Measurements from ENCODE around the gene ARMS2. TPM values are rescaled to one million over a fixed set of nuclear protein-coding genes. Genes with fewer than 3 reads are reported as not detected.

The ARMS2 gene
- total RNA-seq, 1 experiment from 2014 or later = not detected

- DNase-seq = no peak
- H3K36me3 ChIP-seq (ENCODE audit: low read depth) = no peaks in the 10 kb centered on the region
Measured at GRCh38 chr10:122493761-122494160, 39.3 kb downstream of the ARMS2 start.

GRCh38 chr10:122494173-122494820 lies 39.8 kb downstream of the ARMS2 start:
- TSS peak; percentile 39 for BruUV-seq (replicated peaks)
- Histone ChIP-seq H4K20me1 (ENCODE audit: insufficient read depth) (no peaks in the 10 kb centered on the region), H3K27me3 (ENCODE audit: insufficient read depth, low read depth) (no peaks in the 10 kb centered on the region), H3K4me1 (replicated peaks; ENCODE audit: insufficient read depth) (peaks cover 10% of the 10 kb centered on the region), H3K36me3 (ENCODE audit: low read depth) (no peaks in the 10 kb centered on the region), H3F3A (ENCODE audit: insufficient read depth, low read depth) (no peaks in the 10 kb centered on the region), H3K4me3 (no peak overlapping the region), H3K9me2 (ENCODE audit: insufficient read depth) (no peaks in the 10 kb centered on the region), H2AFZ (no peak overlapping the region), H3K79me2 (ENCODE audit: low read depth) (no peaks in the 10 kb centered on the region), H3K27ac (no peak overlapping the region), H3K4me2 (peak overlapping the region; percentile 46), H3K9me3 (ENCODE audit: insufficient read depth, low read depth) (no peaks in the 10 kb centered on the region)
- POLR2A ChIA-PET (ENCODE audit: unreplicated experiment) = interaction anchor here (0.5 kb wide), 1 partner anchor 1071 kb away, joined by 3 read pairs; no protein-coding TSS in a partner anchor
- DNase-seq = no peak
- TF ChIP-seq CTCF (conservative IDR thresholded peaks at IDR 0.05) (no peak), EZH2 (IDR thresholded peaks at IDR 0.05; ENCODE audit: low read depth) (no peak)
- CTCF ChIA-PET = no interaction called here
- intact Hi-C loops (cut with micrococcal nuclease; ENCODE audit: unreplicated experiment) = no loop called here

More at GRCh38 chr10:122493761-122494160, 39.3 kb downstream of the ARMS2 start:
- Histone ChIP-seq H3K79me2 (ENCODE audit: low read depth) (no peaks in the 10 kb centered on the region), H3K4me2 (no peak overlapping the region), H2AFZ (no peak overlapping the region), H3K27ac (no peak overlapping the region), H3K27me3 (ENCODE audit: insufficient read depth, low read depth) (no peaks in the 10 kb centered on the region), H3K4me3 (no peak overlapping the region), H3K4me1 (replicated peaks; ENCODE audit: insufficient read depth) (peaks cover 10% of the 10 kb centered on the region), H3K9me2 (ENCODE audit: insufficient read depth) (no peaks in the 10 kb centered on the region), H3K9me3 (ENCODE audit: insufficient read depth, low read depth) (no peaks in the 10 kb centered on the region), H3F3A (ENCODE audit: insufficient read depth, low read depth) (no peaks in the 10 kb centered on the region), H4K20me1 (ENCODE audit: insufficient read depth) (no peaks in the 10 kb centered on the region)
- intact Hi-C loops (cut with micrococcal nuclease; ENCODE audit: unreplicated experiment) = no loop called here
- TF ChIP-seq CTCF (conservative IDR thresholded peaks at IDR 0.05) (no peak), EZH2 (IDR thresholded peaks at IDR 0.05; ENCODE audit: low read depth) (no peak)
- ChIA-PET POLR2A (ENCODE audit: unreplicated experiment) (no interaction called here), CTCF (no interaction called here)
- BruUV-seq (replicated peaks) = no TSS peak

GRCh38 chr10:122494833-122495232 lies 40.4 kb downstream of the ARMS2 start:
- no peak for TF ChIP-seq CTCF (conservative IDR thresholded peaks at IDR 0.05)
- no peak for TF ChIP-seq EZH2 (IDR thresholded peaks at IDR 0.05; ENCODE audit: low read depth)
- Histone ChIP-seq H3K4me2 (peak overlapping the region; percentile 46), H3K9me2 (ENCODE audit: insufficient read depth) (no peaks in the 10 kb centered on the region), H3K27me3 (ENCODE audit: insufficient read depth, low read depth) (no peaks in the 10 kb centered on the region), H3K79me2 (ENCODE audit: low read depth) (no peaks in the 10 kb centered on the region), H3K4me3 (no peak overlapping the region), H4K20me1 (ENCODE audit: insufficient read depth) (no peaks in the 10 kb centered on the region), H3K4me1 (replicated peaks; ENCODE audit: insufficient read depth) (peaks cover 10% of the 10 kb centered on the region), H3K27ac (no peak overlapping the region), H2AFZ (no peak overlapping the region), H3K36me3 (ENCODE audit: low read depth) (no peaks in the 10 kb centered on the region), H3F3A (ENCODE audit: insufficient read depth, low read depth) (no peaks in the 10 kb centered on the region), H3K9me3 (ENCODE audit: insufficient read depth, low read depth) (no peaks in the 10 kb centered on the region)
- intact Hi-C loops (cut with micrococcal nuclease; ENCODE audit: unreplicated experiment) = no loop called here
- peak; percentile 57 to 62 for DNase-seq
- BruUV-seq (replicated peaks) = no TSS peak
- CTCF ChIA-PET = interaction anchor here (0.6 kb wide), 1 partner anchor 56 kb away, joined by 3 read pairs; no protein-coding TSS in a partner anchor
- POLR2A ChIA-PET (ENCODE audit: unreplicated experiment) = interaction anchor here (0.5 kb wide), 2 partner anchors 138 to 1071 kb away, joined by 3 to 4 read pairs; no protein-coding TSS in a partner anchor
